GM19438 (cell line): ENCODE measurements around the gene PIAS1.
"Not testable (repeated sequence)": the region's sequence is repeated elsewhere in the genome, so short reads cannot be mapped to it uniquely, and the experiment has no call there.

Source experiments
- ATAC-seq: cut with Tn5 transposase; IDR thresholded peaks from one replicate; pipeline ENCODE4 v1.9.1; 2021; ENCODE audit warnings: low read depth; ENCODE audit not compliant: unreplicated experiment

PIAS1 gene

DNA sequence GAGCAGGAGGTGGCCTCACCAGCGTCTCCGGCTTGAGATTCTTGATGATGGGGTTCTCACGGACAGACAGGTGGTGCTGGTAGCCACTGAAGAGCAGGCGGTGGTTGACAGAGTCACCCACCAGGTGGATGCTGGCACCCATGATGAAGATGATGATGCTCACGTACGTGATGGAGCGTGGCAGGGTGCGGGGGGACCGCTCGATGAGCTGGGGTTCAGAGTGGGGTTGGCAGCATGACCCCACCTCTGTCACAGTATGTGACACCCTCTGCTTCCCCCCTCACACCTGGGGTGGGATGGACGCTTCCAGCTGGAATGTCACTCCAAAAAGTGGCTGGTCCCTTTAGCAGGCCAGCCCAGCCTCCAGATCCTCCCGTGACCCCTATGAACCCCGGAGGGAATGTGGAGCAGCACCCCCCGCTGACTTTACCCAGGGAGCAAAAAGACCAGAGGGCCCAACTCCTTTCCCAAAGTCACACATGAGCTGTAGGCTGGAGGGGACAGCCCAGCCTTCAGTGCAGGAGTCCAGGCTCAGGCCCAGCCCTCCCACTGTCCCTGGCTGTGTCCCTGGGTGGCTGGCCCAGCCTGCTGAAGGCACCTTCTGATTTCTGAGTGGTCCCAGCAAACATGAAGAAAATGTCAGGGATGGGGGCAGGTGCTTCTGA lies 157.7 kb downstream of the PIAS1 start:
- no peak for ATAC-seq

DNA sequence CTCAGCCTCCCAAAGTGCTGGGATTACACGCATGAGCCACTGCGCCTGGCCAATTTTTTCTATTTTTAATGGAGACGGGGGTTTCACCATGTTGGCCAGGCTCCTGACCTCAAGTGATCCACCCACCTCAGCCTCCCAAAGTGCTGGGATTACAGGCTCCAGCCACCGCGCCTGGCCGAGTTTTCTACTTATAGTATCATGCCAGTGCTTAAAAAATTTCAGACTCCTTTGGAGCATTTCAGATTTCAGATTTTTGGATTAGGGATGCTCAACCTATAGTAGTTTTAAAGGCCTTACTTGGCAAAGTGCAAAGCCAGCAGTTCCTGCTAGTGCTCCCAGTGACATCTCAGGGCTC lies 159.4 kb downstream of the PIAS1 start:
- not testable (repeated sequence) for ATAC-seq

DNA sequence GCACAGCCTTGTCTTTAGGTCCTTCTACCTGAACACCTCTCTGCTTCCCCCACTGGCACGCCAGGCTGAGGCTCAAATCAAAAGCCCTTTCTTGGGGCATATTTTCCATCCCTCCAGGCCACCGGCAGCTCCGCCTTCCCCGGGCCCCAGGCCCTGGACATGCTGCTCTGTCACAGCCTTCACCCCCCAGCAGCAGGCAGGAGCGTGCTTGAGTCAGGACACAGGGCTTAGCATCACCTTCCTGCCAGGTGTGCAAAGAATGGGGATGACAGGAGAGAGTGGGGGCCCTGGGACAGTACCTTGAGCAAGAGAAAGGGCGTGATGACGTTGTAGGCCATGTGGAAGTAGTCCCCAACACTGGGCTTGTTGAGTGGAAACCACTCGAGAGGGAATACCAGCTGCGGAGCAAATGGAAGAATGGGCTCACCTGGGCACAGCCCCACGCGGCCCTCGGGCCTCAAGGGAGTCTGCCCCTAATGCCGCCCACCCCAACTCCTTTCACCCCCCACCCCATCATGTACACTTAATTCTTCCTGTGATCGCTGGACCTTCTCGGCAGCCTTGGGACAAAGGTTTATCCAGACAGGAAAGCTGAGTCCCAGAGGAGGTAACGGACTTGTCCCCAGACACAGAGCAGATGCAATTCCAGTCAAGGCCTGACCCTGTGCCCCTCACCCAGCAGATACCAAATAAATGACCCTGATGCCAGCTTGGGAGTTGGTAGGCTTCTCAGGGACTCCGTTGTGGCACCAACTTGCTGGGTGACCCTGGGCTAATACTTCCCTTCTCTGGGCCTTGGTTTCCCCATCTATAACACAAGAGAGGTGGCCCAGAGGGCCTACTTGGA lies 160.1 kb downstream of the PIAS1 start:
- no peak for ATAC-seq

DNA sequence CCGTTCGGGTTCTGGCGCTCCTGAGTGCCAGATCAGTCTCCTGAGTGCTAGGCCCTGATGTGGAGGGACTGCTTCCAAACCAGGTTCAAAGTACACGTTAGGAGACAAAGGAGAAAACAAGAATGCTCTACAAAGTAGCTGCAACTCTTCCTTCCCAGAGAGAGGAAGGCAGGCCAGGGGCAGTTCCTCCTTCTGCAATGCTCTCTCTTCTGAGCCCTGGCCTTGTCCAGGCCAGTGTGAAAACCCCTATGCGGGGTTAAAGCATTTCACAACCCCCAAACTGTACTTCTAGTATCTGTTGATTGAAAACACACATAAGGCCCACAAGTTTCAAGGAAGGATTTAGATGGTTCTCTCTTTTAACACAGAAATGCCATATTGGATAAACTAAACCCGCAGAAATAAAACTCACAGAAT lies 160.7 kb downstream of the PIAS1 start:
- no peak for ATAC-seq

DNA sequence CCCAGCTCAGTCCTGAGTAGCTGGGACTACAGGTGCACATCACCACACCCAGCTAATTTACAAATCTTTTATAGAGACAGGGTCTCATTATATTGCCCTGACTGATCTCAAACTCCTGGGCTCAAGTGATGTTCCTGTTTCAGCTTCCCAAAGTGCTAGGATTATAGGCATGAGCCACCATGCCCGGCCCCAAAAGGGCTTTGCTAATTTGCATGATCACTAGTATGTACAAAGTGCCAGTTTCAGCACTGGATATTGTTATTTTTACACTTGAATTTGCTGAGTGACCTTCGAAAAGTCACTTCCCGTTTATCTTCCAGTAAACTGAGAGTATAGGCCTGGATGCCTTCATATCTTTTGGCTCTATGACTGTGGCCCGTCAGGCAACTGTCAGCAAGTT lies 163.2 kb downstream of the PIAS1 start:
- no peak for ATAC-seq

DNA sequence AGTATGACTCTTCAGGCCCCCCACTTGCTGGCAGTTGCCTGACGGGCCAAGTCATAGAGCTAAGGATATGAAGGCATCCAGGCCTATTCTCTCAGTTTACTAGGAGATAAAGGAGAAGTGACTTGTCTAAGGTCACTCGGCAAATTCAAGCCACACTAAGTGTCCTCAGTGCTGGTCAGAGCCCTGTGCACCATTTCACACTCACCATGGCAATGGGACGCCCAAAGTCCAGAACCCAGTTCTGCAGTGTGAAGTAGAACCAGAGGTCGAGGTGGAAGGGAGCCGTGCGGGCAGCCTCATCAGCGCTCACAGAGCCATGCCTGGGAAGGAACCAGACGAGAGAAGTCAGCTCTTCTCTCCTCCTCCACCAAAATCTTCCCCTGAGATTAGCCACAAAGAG lies 164.2 kb downstream of the PIAS1 start:
- ATAC-seq, result no peak

DNA sequence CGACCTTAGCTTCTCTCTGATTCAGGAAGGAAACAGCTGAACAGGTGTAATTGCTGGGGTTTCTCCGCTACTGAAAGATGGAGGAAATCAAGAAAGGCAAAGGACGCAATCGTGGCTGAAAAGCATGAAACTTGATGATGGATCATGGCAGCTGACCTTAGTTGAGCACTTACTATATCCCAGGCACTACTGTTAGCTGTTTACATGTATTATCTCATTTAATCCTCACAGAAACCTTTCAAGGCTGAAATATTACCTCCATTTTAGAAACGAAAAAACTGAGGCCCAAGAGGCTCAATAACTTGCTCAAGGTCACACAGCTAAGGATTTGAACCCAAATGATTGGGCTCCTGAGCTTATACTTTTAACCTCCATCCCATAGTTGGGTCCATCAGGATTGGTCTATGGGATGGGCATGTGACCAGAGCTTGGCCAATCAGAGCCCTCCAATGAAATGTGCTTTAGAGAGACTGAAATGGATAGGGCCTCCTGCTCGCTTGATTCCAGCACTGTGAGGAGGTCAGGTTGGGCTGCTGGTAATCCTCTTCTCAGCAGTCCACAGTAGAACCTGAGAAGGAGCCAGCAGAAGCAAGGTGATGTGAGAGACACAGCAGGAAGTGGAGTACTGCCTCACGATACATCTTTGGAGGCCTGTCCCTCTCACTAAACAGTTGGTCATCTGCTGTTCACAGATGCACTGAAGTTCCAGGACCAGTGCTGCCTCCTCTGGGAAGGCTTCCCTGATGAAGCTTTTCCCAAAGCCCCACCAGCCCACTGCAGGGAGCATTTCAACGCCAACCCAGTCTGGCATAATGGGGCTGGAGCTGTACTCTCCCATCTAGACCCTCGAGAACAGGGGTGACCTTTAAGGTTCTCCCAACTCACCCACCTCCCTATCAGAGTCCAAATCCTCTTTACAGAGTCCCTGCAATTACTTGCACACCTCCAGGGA lies 165.0 kb downstream of the PIAS1 start:
- ATAC-seq, result no peak

DNA sequence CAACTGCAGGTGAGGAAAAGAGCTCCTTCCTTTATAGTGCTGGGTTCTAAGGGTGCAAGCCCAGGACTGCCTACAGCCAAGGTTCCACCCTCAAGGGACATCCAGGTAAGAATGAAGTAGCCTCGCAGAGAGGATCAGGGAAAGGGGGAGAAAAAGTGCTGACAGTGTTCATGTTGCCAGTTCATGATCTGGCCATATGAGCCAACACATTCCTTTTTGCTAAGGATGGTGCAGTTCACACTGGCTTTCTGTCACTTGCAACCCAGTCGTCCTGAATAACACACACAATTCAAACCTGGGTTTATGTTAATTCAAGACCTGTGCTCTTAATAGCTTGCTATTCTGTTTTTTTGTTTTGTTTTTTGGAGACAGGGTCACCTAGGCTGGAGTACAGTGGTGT lies 166.4 kb downstream of the PIAS1 start:
- no peak for ATAC-seq

DNA sequence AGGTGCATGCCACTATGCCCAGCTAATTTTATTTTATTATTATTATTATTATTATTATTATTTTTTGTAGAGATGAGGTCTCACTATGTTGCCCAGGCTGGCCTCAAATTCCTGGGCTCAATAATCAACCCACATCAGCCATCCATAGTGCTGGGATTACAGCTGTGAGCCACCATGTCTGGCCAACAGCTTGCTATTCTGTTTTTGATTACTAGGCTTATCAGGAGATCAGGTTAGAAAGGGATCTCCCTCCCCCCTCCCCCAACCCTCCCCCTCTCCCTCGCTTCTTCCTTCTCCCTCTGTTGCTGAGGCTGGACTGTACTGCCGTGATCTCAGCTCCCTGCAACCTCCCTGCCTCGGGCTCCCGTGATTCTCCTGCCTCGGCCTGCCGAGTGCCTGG lies 166.9 kb downstream of the PIAS1 start:
- ATAC-seq, result no peak

DNA sequence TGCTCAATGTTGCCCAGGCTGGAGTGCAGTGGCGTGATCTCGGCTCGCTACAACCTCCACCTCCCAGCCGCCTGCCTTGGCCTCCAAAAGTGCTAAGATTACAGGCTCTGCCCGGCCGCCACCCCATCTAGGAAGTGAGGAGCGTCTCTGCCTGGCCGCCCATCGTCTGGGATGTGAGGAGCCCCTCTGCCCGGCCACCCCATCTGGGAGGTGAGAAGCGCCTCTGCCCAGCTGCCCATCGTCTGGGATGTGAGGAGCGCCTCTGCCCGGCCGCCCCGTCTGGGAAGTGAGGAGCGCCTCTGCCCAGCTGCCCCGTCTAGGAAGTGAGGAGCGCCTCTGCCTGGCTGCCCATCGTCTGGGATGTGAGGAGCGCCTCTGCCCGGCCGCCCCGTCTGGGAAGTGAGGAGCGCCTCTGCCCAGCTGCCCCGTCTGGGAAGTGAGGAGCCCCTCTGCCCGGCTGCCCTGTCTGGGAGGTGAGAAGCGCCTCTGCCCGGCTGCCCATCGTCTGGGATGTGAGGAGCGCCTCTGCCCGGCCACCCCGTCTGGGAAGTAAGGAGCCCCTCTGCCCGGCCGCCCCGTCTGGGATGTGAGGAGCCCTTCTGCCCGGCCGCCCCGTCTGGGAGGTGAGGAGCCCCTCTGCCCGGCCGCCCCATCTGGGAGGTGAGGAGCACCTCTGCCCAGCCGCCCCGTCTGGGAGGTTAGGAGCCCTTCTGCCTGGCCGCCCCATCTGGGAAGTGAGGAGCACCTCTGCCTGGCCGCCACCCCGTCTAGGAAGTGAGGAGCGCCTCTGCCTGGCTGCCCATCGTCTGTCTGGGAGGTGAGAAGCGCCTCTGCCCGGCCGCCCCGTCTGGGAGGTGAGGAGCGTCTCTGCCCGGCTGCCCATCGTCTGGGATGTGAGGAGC lies 167.7 kb downstream of the PIAS1 start:
- ATAC-seq, result not testable (repeated sequence)

DNA sequence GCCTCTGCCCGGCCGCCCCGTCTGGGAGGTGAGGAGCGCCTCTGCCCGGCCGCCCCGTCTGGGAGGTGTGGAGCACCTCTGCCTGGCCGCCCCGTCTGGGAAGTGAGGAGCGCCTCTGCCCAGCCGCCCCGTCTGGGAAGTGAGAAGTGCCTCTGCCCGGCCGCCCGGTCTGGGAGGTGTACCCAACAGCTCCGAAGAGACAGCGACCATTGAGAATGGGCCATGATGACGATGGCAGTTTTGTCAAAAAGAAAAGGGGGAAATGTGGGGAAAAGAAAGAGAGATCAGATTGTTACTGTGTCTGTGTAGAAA lies 168.3 kb downstream of the PIAS1 start:
- ATAC-seq, result not testable (repeated sequence)

DNA sequence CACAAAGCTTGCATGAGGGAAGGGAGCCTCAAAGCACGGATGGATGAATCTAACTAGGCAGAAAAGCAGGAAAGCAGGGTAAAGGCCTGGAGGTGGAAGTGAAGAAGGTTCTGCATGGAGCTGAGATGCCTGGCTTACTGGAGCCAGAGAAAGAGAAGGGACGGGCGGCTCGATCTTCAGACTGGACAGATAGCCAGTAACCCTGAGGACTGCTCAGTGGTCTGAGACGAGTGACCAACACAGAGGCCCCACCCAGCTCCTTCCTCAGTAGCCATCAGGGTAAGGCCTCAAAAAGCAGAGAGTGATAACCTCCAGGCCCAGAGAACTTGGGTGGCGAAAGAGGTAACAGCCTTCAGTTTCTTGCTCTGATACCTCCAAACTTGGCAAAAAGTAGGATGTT lies 169.1 kb downstream of the PIAS1 start:
- no peak for ATAC-seq

DNA sequence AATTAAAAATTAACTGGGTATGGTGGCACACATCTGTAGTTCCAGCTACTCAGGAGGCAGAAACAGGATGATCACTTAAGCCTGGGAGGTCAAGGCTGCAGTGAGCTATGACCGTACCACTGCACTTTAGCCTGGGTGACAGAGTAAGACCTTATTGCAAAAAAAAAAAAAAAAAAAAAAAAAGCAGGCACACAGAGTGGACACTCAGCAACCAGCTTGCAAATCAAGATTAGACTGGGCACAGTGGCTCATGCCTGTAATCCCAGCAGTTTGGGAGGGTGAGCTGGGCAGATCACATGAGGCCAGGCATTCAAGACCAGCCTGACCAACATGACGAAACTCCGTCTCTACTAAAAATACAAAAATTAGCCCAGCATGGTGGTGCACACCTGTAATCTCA lies 170.0 kb downstream of the PIAS1 start:
- no peak for ATAC-seq

DNA sequence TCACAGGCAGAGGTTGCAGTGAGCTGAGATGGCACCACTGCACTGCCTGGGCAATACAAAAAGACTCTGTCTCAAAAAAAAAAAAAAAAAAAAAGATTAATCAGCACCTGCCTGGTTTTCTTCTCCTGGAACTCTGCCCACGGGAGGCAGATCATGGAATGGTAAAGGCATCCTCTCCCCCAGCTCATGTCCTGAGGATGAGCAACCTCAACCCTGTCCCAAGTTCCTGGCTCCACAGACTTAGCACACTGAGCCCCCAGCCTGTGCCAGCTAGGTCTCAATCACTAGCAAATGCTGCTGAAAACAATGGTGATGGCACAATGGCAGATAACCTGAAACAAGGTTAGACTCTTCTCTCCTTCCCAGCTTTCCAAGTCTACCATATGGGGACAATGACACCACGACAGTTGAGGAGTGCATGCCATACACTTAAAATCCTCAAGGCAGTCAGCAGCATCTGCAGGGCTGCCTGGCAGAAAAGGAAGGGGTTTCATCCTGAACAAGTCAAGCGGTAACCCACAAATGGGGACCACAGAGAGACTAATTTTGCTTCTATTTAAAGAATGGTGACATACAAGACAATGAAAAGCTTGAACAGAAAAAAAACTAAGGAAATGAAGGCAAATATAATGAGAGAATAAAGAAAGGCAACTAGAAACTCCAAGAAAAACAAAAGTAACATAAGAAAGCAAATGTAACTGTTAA lies 170.6 kb downstream of the PIAS1 start:
- no peak for ATAC-seq

DNA sequence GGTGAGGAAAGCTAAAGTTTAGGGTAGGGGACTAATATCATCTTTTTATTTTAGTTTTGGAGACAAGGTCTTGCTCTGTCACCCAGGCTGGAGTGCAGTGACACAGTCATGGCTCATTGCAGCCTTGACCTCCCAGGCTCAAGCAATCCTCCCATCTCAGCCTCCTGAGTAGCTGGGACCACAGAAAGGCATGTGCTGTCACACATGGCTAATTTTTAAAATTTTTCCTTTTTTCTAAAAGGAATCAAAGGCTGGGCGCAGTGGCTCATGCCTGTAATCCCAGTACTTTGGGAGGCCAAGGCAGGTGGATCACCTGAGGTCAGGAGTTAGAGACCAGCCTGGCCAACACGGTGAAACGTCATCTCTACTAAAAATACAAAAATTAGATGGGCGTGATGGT lies 171.3 kb downstream of the PIAS1 start:
- ATAC-seq, result not testable (repeated sequence)

DNA sequence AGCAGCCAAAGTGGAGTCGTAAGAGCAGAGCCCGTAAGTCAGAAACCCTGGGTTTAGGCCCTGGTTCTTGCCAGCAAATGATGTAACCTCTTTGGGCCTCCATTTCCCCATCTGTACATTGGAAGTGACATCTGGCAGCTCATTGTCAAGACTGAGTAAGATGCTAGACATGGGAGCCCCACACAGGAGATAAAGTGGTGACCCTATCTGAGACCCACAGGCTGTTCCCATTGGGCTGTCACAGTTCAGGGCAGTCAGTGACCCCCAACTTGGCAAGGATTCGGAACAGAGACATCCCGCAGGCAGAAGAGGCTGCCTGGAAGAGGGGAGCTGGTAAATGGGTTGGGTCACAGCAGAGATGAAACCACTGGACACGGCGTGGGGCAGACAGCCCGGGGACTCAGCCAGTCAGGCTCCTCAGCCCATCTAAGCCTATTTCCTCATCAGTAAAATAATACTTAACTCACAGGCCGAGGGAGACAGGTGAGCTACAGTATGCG lies 173.6 kb downstream of the PIAS1 start:
- no peak for ATAC-seq

DNA sequence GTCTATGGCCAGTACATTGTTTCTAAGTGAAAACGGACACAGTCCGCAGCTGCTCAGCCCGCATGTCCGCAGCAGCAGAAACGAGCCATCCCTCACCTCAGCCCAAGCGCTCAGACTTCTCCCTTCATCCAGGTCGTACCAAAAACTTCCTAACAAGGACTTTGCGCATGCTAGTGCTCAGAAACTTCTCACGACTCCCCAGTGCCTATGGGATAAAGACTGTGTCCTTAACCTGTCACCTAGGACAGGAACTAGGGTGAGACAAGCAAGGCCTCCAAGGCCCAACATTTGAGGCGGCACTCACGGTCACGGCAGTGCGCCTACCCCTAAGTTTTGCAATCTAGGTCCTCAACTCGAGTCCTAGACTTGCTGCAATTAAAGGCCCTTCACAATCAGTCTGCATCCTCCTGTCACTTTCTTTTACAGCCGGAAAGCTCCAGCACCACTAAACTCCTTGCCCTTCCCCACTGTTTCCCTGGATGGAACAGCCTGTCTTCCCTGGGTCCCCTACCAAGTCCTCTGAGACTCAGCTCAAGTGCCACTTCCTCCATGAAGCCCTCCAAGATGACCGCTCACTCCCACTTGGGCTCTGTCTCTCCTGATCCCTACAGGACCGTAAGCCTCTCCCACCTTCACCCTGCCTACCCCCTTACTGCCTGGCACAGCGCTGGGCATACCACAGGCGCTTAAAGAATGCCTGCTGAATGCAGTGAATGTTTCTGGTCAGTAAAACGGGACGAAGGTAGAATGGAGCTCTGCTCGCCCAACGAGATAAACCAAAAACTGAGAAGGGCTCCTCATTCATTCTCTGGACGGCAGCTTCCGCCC lies 174.2 kb downstream of the PIAS1 start:
- ATAC-seq, result no peak

DNA sequence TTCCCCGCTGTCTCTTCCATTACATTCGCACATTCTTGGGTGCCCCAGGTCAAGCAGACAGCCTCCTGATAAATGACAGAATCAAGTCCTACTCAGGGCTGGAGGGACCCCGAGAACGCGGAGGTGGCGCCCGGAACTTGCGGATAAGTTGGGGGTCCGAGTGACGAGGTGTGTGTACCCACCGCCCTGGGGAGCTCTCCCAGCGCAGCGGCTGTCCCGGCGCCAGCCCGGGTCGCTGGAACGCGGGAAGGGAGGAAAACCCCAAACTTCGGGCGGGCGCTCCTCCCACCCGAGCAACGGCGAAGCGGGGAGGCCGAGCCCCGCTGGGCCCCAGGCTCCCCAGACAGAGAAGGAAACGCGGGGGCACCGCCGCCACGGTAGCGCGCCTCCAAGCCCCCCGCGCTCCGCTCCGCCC lies 174.9 kb downstream of the PIAS1 start:
- peak; percentile 16 for ATAC-seq
